Measurements from ENCODE around the gene ZNF70. TPM values are rescaled to one million over a fixed set of nuclear protein-coding genes. Genes with fewer than 3 reads are reported as not detected.

ZNF70 gene
- total RNA-seq, 4 donors from 2014 or later = 2.7 to 7.5 (median 5.9) TPM

- Histone ChIP-seq H3K36me3 (peaks cover 0 to 43% (median 10%) of the 10 kb centered on the region in 4 donors), H3K9me3 (no peaks in the 10 kb centered on the region), H3K4me3 (no peak overlapping the region), H3K4me1 (no peaks in the 10 kb centered on the region), H3K27ac (no peak overlapping the region), H3K27me3 (no peaks in the 10 kb centered on the region)
- intact Hi-C loops (cut with DNase I; ENCODE audit: low total_unique reads) = no loop called here
- in situ Hi-C loops (cut with MboI; ENCODE audit: low pct_ligation_motif_present in 1 of 4, low pct_unique_long_range_greater_than_20kb in 1 of 4, low sequenced_read_pairs in 3 of 4) = no loop called here
- DNase-seq = no peak
- TF ChIP-seq POLR2A (IDR thresholded peaks at IDR 0.05) = no peak
- TF ChIP-seq CTCF (IDR thresholded peaks at IDR 0.05) = no peak
- no peak for TF ChIP-seq POLR2AphosphoS5 (IDR thresholded peaks at IDR 0.05)
- no peak for TF ChIP-seq EP300 (IDR thresholded peaks at IDR 0.05; ENCODE audit: low read depth)
- WGBS, 2 donors (ENCODE audit: low coverage in 1 of 2) = 89% methylated on average over 4 of the region's 4 CpGs; no CpG with 5 or more reads in 1 of the 2 donors
These were observed 52.8 kb downstream of the ZNF70 start for GRCh38 chr22:23698094-23698493.

- Histone ChIP-seq H3K4me3 (no peak overlapping the region), H3K36me3 (peaks cover 0 to 42% (median 8%) of the 10 kb centered on the region in 4 donors), H3K27ac (peak overlapping the region in 2 of 4 donors; percentile 24 to 69), H3K4me1 (no peaks in the 10 kb centered on the region), H3K9me3 (no peaks in the 10 kb centered on the region), H3K27me3 (no peaks in the 10 kb centered on the region)
- DNase-seq = no peak
- TF ChIP-seq POLR2AphosphoS5 (IDR thresholded peaks at IDR 0.05) (no peak), EP300 (IDR thresholded peaks at IDR 0.05; ENCODE audit: low read depth) (no peak), POLR2A (IDR thresholded peaks at IDR 0.05) (no peak), CTCF (IDR thresholded peaks at IDR 0.05) (no peak)
- WGBS, 2 donors (ENCODE audit: low coverage in 1 of 2) = 90% methylated on average over 11 of the region's 11 CpGs; no CpG with 5 or more reads in 1 of the 2 donors
- in situ Hi-C loops (cut with MboI; ENCODE audit: low pct_ligation_motif_present in 1 of 4, low pct_unique_long_range_greater_than_20kb in 1 of 4, low sequenced_read_pairs in 3 of 4) = no loop called here
- intact Hi-C loops (cut with DNase I; ENCODE audit: low total_unique reads) = no loop called here
These were observed 53.6 kb downstream of the ZNF70 start for GRCh38 chr22:23697031-23697970.

- intact Hi-C loops (cut with DNase I; ENCODE audit: low total_unique reads) = no loop called here
- H3K27me3 ChIP-seq = no peaks in the 10 kb centered on the region
- H3K27ac ChIP-seq = peak overlapping the region; percentile 18 to 69 (median 41)
- peak overlapping the region in 1 of 4 donors; percentile 22 for H3K4me3 ChIP-seq
- H3K9me3 ChIP-seq = no peaks in the 10 kb centered on the region
- H3K4me1 ChIP-seq = no peaks in the 10 kb centered on the region
- peaks cover 0 to 33% (median 8%) of the 10 kb centered on the region in 4 donors for H3K36me3 ChIP-seq
- in situ Hi-C loops (cut with MboI; ENCODE audit: low pct_ligation_motif_present in 1 of 4, low pct_unique_long_range_greater_than_20kb in 1 of 4, low sequenced_read_pairs in 3 of 4) = no loop called here
- DNase-seq = peak; percentile 52
- peak in 1 of 3 donors; percentile 6 for TF ChIP-seq POLR2AphosphoS5 (IDR thresholded peaks at IDR 0.05)
- TF ChIP-seq POLR2A (IDR thresholded peaks at IDR 0.05) = peak; percentile 56
- TF ChIP-seq EP300 (IDR thresholded peaks at IDR 0.05; ENCODE audit: low read depth) = no peak
- 71 to 100% methylated on average over 2 to 13 of the region's 13 CpGs for WGBS, 2 donors (ENCODE audit: low coverage in 1 of 2)
These were observed 54.5 kb downstream of the ZNF70 start for GRCh38 chr22:23696326-23696851.

- in situ Hi-C loops (cut with MboI; ENCODE audit: low pct_ligation_motif_present in 1 of 4, low pct_unique_long_range_greater_than_20kb in 1 of 4, low sequenced_read_pairs in 3 of 4) = no loop called here
- Histone ChIP-seq H3K27me3 (no peaks in the 10 kb centered on the region), H3K36me3 (peaks cover 0 to 28% (median 8%) of the 10 kb centered on the region in 4 donors), H3K4me1 (no peaks in the 10 kb centered on the region), H3K9me3 (no peaks in the 10 kb centered on the region), H3K27ac (peak overlapping the region; percentile 33 to 69 (median 47)), H3K4me3 (no peak overlapping the region)
- TF ChIP-seq EP300 (IDR thresholded peaks at IDR 0.05; ENCODE audit: low read depth) (no peak), POLR2AphosphoS5 (IDR thresholded peaks at IDR 0.05) (no peak), POLR2A (IDR thresholded peaks at IDR 0.05) (no peak), CTCF (IDR thresholded peaks at IDR 0.05) (no peak)
- intact Hi-C loops (cut with DNase I; ENCODE audit: low total_unique reads) = no loop called here
- DNase-seq = no peak
- 90 to 100% methylated on average over 1 to 19 of the region's 19 CpGs for WGBS, 2 donors (ENCODE audit: low coverage in 1 of 2)
These were observed 55.2 kb downstream of the ZNF70 start for GRCh38 chr22:23695571-23696325.
